PFSK-1 (cell line): ENCODE results near the gene MPLKIP.

ENCODE experiments used
- FOXP2 ChIP-seq: optimal IDR thresholded peaks from 2 replicates; pipeline ENCODE3; 2011; ENCODE audit warnings: borderline replicate concordance, control low read depth, inconsistent platforms; ENCODE audit not compliant: insufficient read depth; ENCODE audit errors: extremely low read length, extremely low read depth
- POLR2AphosphoS5 ChIP-seq: IDR thresholded peaks from 2 replicates; pipeline ENCODE4 v1.6.1; 2012; ENCODE audit warnings: low read depth, mild to moderate bottlenecking, control low read depth, low read length, moderate library complexity
- REST ChIP-seq, 2 experiments: IDR thresholded peaks; 2 replicates each; pipeline versions ENCODE4 v1.6.1 to v1.8.0; 2011 to 2012; ENCODE audit warnings: low read depth in 2 of 2, low read length in 2 of 2, control low read depth in 1 of 2, inconsistent platforms in 1 of 2, mild to moderate bottlenecking in 1 of 2, moderate library complexity in 1 of 2; ENCODE audit not compliant: insufficient read depth in 1 of 2
- SIN3A ChIP-seq: IDR thresholded peaks from 2 replicates; pipeline ENCODE4 v1.6.1; 2012; ENCODE audit warnings: mild to moderate bottlenecking, low read length, moderate library complexity, borderline replicate concordance; ENCODE audit not compliant: insufficient read depth
- TAF1 ChIP-seq: IDR thresholded peaks from 2 replicates; pipeline ENCODE4 v1.6.1; 2012; ENCODE audit warnings: low read length, control low read depth, borderline replicate concordance; ENCODE audit not compliant: insufficient read depth

The MPLKIP gene

GRCh38 chr7:40092182-40092581 lies 42.2 kb downstream of the MPLKIP start:
- no peak for TF ChIP-seq POLR2AphosphoS5
- no peak for TF ChIP-seq SIN3A
- no peak for TF ChIP-seq TAF1
- TF ChIP-seq FOXP2: no peak
- no peak for TF ChIP-seq REST (IDR thresholded peaks at IDR 0.05; ENCODE audit: insufficient read depth in 1 of 2, low read depth in 2 of 2, low read length in 2 of 2)

- TF ChIP-seq POLR2AphosphoS5 (no peak), TAF1 (no peak), REST (IDR thresholded peaks at IDR 0.05; ENCODE audit: insufficient read depth in 1 of 2, low read depth in 2 of 2, low read length in 2 of 2) (no peak), FOXP2 (no peak), SIN3A (no peak)
Observed at GRCh38 chr7:40077849-40078248, 56.6 kb downstream of the MPLKIP start.
